H1 (cell line): ENCODE measurements around the gene PLCL1. TPM values are rescaled to one million over a fixed set of nuclear protein-coding genes. Genes with fewer than 3 reads are reported as not detected.

Experiments used
- CTCF ChIA-PET: fragments of 300-600 bp; sonication (Branson Sonifier 250); formaldehyde crosslinking; loops from one replicate; lab custom pipeline; 2021; ENCODE audit not compliant: partially characterized antibody; lab: Charles Lee
- POLR2A ChIA-PET: fragments of 300-600 bp; sonication (Branson Sonifier 250); formaldehyde crosslinking; loops from one replicate; lab custom pipeline; 2021; ENCODE audit warnings: inconsistent platforms; ENCODE audit not compliant: partially characterized antibody; lab: Charles Lee
- DNase-seq, 2 experiments: peaks; one replicate each; pipeline versions ENCODE4 v3.0.0 to v3.0.0-alpha.2; 2010 to 2022; ENCODE audit warnings: low spot score in 2 of 2, low read depth in 1 of 2, mixed read lengths in 1 of 2
- FAIRE-seq: peaks from 2 replicates; lab custom pipeline; 2011; peaks lifted over from hg19 to GRCh38; lab: Jason Lieb, UNC
- H2AFZ ChIP-seq: 2 replicates; pipeline ENCODE4 v1.8.1; 2012; ENCODE audit warnings: low read length, inconsistent platforms
- H2AK5ac ChIP-seq: 2 replicates; pipeline ENCODE4 v1.6.1; 2013; ENCODE audit warnings: low read depth, low read length
- H2BK120ac ChIP-seq: replicated peaks from 2 replicates; pipeline ENCODE3; 2013; ENCODE audit warnings: low read depth, low read length, inconsistent platforms
- H2BK12ac ChIP-seq: 2 replicates; pipeline ENCODE4 v1.6.1; 2013; ENCODE audit warnings: low read depth, low read length
- H2BK15ac ChIP-seq: 2 replicates; pipeline ENCODE4 v1.6.1; 2013; ENCODE audit warnings: low read length
- H2BK20ac ChIP-seq: 2 replicates; pipeline ENCODE4 v1.6.1; 2013; ENCODE audit warnings: low read length
- H2BK5ac ChIP-seq: 2 replicates; pipeline ENCODE4 v1.6.1; 2013; ENCODE audit warnings: low read depth, low read length
- H3K14ac ChIP-seq: 2 replicates; pipeline ENCODE4 v1.6.1; 2013; ENCODE audit warnings: inconsistent platforms; ENCODE audit not compliant: insufficient read length
- H3K18ac ChIP-seq: 2 replicates; pipeline ENCODE4 v1.6.1; 2013; ENCODE audit warnings: low read length; ENCODE audit errors: extremely low read depth
- H3K23ac ChIP-seq: 2 replicates; pipeline ENCODE4 v1.6.1; 2013; ENCODE audit warnings: inconsistent platforms; ENCODE audit not compliant: insufficient read length
- H3K23me2 ChIP-seq: 2 replicates; pipeline ENCODE4 v1.6.1; 2013; ENCODE audit warnings: low read depth, low read length
- H3K27ac ChIP-seq: 2 replicates; pipeline ENCODE4 v1.6.1; 2011; ENCODE audit warnings: low read depth, low read length, inconsistent platforms
- H3K27me3 ChIP-seq, 4 experiments: replicated peaks in 1 of 4; 1 replicate in 1 of 4; 2 replicates in 3 of 4; pipeline versions ENCODE4 v1.6.1 to v1.8.1; 2011 to 2013; ENCODE audit warnings: low read length in 3 of 4, mild to moderate bottlenecking in 3 of 4, inconsistent platforms in 2 of 4, mixed read lengths in 2 of 4, moderate library complexity in 1 of 4; ENCODE audit not compliant: control insufficient read depth in 3 of 4, insufficient read depth in 3 of 4; ENCODE audit errors: extremely low read depth in 1 of 4
- H3K36me3 ChIP-seq, 4 experiments: 2 replicates each; pipeline versions ENCODE4 v1.6.1 to v1.8.1; 2011 to 2013; ENCODE audit warnings: mild to moderate bottlenecking in 4 of 4, low read length in 3 of 4, moderate library complexity in 2 of 4, control low read depth in 1 of 4, inconsistent platforms in 1 of 4; ENCODE audit not compliant: insufficient read depth in 4 of 4, control insufficient read depth in 2 of 4
- H3K4ac ChIP-seq: replicated peaks from 2 replicates; pipeline ENCODE3; 2013; ENCODE audit warnings: low read length, low read depth, mixed read lengths, inconsistent platforms; ENCODE audit not compliant: insufficient read length
- H3K4me1 ChIP-seq, 4 experiments: replicated peaks in 1 of 4; 1 replicate in 1 of 4; 2 replicates in 3 of 4; pipeline versions ENCODE4 v1.6.1 to v1.8.1; 2011 to 2013; ENCODE audit warnings: low read length in 3 of 4, inconsistent platforms in 2 of 4, mixed read lengths in 1 of 4; ENCODE audit not compliant: insufficient read depth in 4 of 4, control insufficient read depth in 3 of 4
- H3K4me2 ChIP-seq, 2 experiments: 2 replicates each; pipeline versions ENCODE4 v1.6.1 to v1.8.1; 2011 to 2013; ENCODE audit warnings: low read depth in 2 of 2, low read length in 2 of 2, control low read depth in 1 of 2, inconsistent platforms in 1 of 2, mild to moderate bottlenecking in 1 of 2; ENCODE audit not compliant: insufficient read depth in 1 of 2
- H3K4me3 ChIP-seq, 4 experiments: fragments of 200-600, 300-600 bp in 1 of 4; sonication (generic), shearing (Covaris generic), sonication (Bioruptor Twin) in 1 of 4; 2 replicates each; pipeline versions ENCODE4 v1.5.1 to v1.8.1; 2011 to 2016; ENCODE audit warnings: low read length in 4 of 4, low read depth in 3 of 4, control low read depth in 2 of 4, inconsistent platforms in 2 of 4, mild to moderate bottlenecking in 2 of 4, mixed read lengths in 1 of 4, moderate library complexity in 1 of 4; ENCODE audit not compliant: insufficient read depth in 2 of 4; ENCODE audit errors: extremely low read depth in 1 of 4
- H3K56ac ChIP-seq: replicated peaks from 2 replicates; pipeline ENCODE3; 2013; ENCODE audit warnings: low read depth, mild to moderate bottlenecking, mixed read lengths, low read length, inconsistent platforms; ENCODE audit not compliant: insufficient read length
- H3K79me1 ChIP-seq: 2 replicates; pipeline ENCODE4 v1.6.1; 2013; ENCODE audit warnings: low read depth, low read length, control low read depth
- H3K79me2 ChIP-seq, 2 experiments: 2 replicates each; pipeline versions ENCODE4 v1.6.1 to v1.8.1; 2012 to 2013; ENCODE audit warnings: low read length in 2 of 2, mild to moderate bottlenecking in 2 of 2, inconsistent platforms in 1 of 2; ENCODE audit not compliant: insufficient read depth in 2 of 2, control insufficient read depth in 1 of 2
- H3K9ac ChIP-seq, 4 experiments: replicated peaks in 1 of 4; 1 replicate in 1 of 4; 2 replicates in 3 of 4; pipeline versions ENCODE4 v1.6.1 to v1.8.1; 2011 to 2013; ENCODE audit warnings: low read depth in 3 of 4, low read length in 3 of 4, control low read depth in 2 of 4, mild to moderate bottlenecking in 2 of 4, moderate library complexity in 2 of 4, inconsistent platforms in 1 of 4; ENCODE audit errors: extremely low read depth in 1 of 4
- H3K9me3 ChIP-seq, 2 experiments: 2 replicates each; pipeline versions ENCODE4 v1.6.1 to v1.8.1; 2012 to 2013; ENCODE audit warnings: mild to moderate bottlenecking in 2 of 2, moderate library complexity in 2 of 2, control low read depth in 1 of 2, inconsistent platforms in 1 of 2, low read depth in 1 of 2, low read length in 1 of 2, mixed read lengths in 1 of 2; ENCODE audit not compliant: insufficient read depth in 2 of 2
- H4K20me1 ChIP-seq, 2 experiments: replicated peaks in 1 of 2; 2 replicates each; pipeline versions ENCODE3 to v1.8.1; 2011 to 2013; ENCODE audit warnings: inconsistent platforms in 2 of 2, low read length in 2 of 2, mild to moderate bottlenecking in 1 of 2; ENCODE audit not compliant: insufficient read depth in 2 of 2, control insufficient read depth in 1 of 2
- H4K5ac ChIP-seq: 2 replicates; pipeline ENCODE4 v1.6.1; 2013; ENCODE audit warnings: low read length, low read depth, mixed read lengths, inconsistent platforms; ENCODE audit not compliant: insufficient read length
- H4K8ac ChIP-seq: 2 replicates; pipeline ENCODE4 v1.8.0; 2013; ENCODE audit warnings: mild to moderate bottlenecking, moderate library complexity, low read length, inconsistent platforms; ENCODE audit not compliant: insufficient read depth; ENCODE audit errors: extremely low read depth
- H4K91ac ChIP-seq: replicated peaks from 2 replicates; pipeline ENCODE3; 2013; ENCODE audit warnings: low read length, mixed read lengths, inconsistent platforms; ENCODE audit not compliant: insufficient read length
- CEBPB ChIP-seq: IDR thresholded peaks from 2 replicates; pipeline ENCODE4 v1.6.1; 2012; ENCODE audit warnings: low read depth, low read length
- CREB1 ChIP-seq: IDR thresholded peaks from 2 replicates; pipeline ENCODE4 v1.6.1; 2012; ENCODE audit warnings: inconsistent platforms
- HDAC6 ChIP-seq: IDR thresholded peaks from one replicate; pipeline ENCODE4 v1.7.1; 2012; ENCODE audit warnings: low read depth, mild to moderate bottlenecking, inconsistent platforms, low read length, moderate library complexity
- KDM4A ChIP-seq: IDR thresholded peaks from one replicate; pipeline ENCODE4 v1.7.1; 2012; ENCODE audit warnings: low read depth, mild to moderate bottlenecking, moderate library complexity, low read length, inconsistent platforms; ENCODE audit not compliant: severe bottlenecking
- NRF1 ChIP-seq: IDR thresholded peaks from 2 replicates; pipeline ENCODE4 v1.6.1; 2011; ENCODE audit warnings: mild to moderate bottlenecking, low read depth, low read length, improper control_type of control experiment
- RAD21 ChIP-seq, 2 experiments: IDR thresholded peaks in 1 of 2; conservative IDR thresholded peaks in 1 of 2; 2 replicates each; pipeline ENCODE4 v1.6.1; 2011; ENCODE audit warnings: low read depth in 2 of 2, low read length in 2 of 2, improper control_type of control experiment in 1 of 2, inconsistent platforms in 1 of 2, mild to moderate bottlenecking in 1 of 2, moderate library complexity in 1 of 2
- SRF ChIP-seq: IDR thresholded peaks from 2 replicates; pipeline ENCODE4 v1.6.1; 2011; ENCODE audit warnings: mild to moderate bottlenecking, low read depth, low read length, moderate library complexity
- TAF7 ChIP-seq: optimal IDR thresholded peaks from 2 replicates; pipeline ENCODE3; 2011; ENCODE audit warnings: low read depth, mild to moderate bottlenecking, inconsistent platforms, low read length, moderate library complexity, borderline replicate concordance
- USF2 ChIP-seq: IDR thresholded peaks from 2 replicates; pipeline ENCODE4 v1.6.1; 2011; ENCODE audit warnings: low read length, improper control_type of control experiment
- polyA plus RNA-seq, 7 experiments: library from polyadenylated mRNA; depleted of rRNA in 3 of 7; stranded (reverse) in 5 of 7; unstranded in 2 of 7; fragments of >200 nt in 5 of 7; fragments of 200-250 nt in 2 of 7; gene quantifications; 1 replicate in 5 of 7; 2 replicates in 1 of 7; 4 replicates in 1 of 7; pipeline versions ENCODE4 v1.2.1 to v1.2.3, GENCODE V29; 2011 to 2013; ENCODE audit warnings: missing spikeins in 2 of 7, mixed read lengths in 2 of 7
- total RNA-seq: library from RNA; stranded (reverse); fragmentation: NEBNext Ultra II Directional; extraction: Animal tissue kit (Norgen Biotek cat#: 25700); gene quantifications from 2 replicates; pipeline ENCODE4 v1.2.1, GENCODE V29; 2021
- TF ChIP-seq, protein P1 (sequence below): IDR thresholded peaks from 2 replicates; pipeline ENCODE4 v1.6.1; 2012; ENCODE audit warnings: inconsistent platforms

The PLCL1 gene
- total and polyA plus RNA-seq, 2 of the 8 experiments (the other 6 are each of a cell fraction or from before 2014, with no cell fraction given), result not detected

DNA sequence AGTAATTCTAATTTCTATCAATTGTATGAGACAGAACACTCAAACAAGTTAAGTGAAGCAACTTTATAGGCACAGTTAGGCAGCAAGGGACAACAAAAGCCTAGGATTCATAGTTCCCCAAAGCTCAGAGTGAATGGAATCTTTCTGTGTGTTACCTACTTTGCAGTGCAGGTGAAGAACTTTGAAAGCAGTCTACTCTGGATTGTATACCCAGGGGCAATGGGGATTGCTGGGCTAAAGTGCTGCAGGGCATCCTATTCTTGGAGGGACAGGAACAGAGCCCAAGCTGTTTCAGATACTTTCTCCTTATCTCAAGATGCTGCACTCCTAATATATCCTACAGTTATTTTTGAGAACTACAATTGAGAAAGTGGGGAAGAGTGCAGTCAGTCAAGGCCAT lies 207.6 kb downstream of the PLCL1 start:
- Histone ChIP-seq H2AFZ (no peak overlapping the region), H3K79me2 (no peaks in the 10 kb centered on the region), H3K36me3 (no peaks in the 10 kb centered on the region), H3K9me3 (no peaks in the 10 kb centered on the region), H4K8ac (no peak overlapping the region), H3K14ac (no peak overlapping the region), H3K4me1 (no peaks in the 10 kb centered on the region), H2BK20ac (no peak overlapping the region), H3K4me2 (no peak overlapping the region), H3K18ac (no peak overlapping the region), H3K4me3 (no peak overlapping the region), H3K27me3 (no peaks in the 10 kb centered on the region), H3K23ac (no peak overlapping the region), H3K79me1 (no peaks in the 10 kb centered on the region), H4K20me1 (no peaks in the 10 kb centered on the region), H2BK120ac (no peak overlapping the region), H2BK5ac (no peak overlapping the region), H3K4ac (no peak overlapping the region), H2AK5ac (no peak overlapping the region), H2BK12ac (no peak overlapping the region), H3K9ac (no peak overlapping the region), H4K5ac (no peak overlapping the region), H3K27ac (no peak overlapping the region), H4K91ac (no peak overlapping the region), H3K56ac (no peak overlapping the region), H2BK15ac (no peak overlapping the region), H3K23me2 (no peaks in the 10 kb centered on the region)
- DNase-seq (no peak), FAIRE-seq (no peak)
- no peak for TF ChIP-seq NRF1
- TF ChIP-seq SRF, result no peak
- TF ChIP-seq, protein P1, sequence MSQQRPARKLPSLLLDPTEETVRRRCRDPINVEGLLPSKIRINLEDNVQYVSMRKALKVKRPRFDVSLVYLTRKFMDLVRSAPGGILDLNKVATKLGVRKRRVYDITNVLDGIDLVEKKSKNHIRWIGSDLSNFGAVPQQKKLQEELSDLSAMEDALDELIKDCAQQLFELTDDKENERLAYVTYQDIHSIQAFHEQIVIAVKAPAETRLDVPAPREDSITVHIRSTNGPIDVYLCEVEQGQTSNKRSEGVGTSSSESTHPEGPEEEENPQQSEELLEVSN, result no peak
- no peak for TF ChIP-seq RAD21 (IDR thresholded peaks at IDR 0.05 in 1 of 2, conservative IDR thresholded peaks at IDR 0.05 in 1 of 2; ENCODE audit: low read depth in 2 of 2, low read length in 2 of 2)
- TF ChIP-seq USF2, result no peak
- no peak for TF ChIP-seq CEBPB
- TF ChIP-seq TAF7, result no peak
- TF ChIP-seq CREB1, result no peak
- no peak for TF ChIP-seq HDAC6
- no peak for TF ChIP-seq KDM4A
- ChIA-PET POLR2A (no interaction called here), CTCF (no interaction called here)
